Liver (tissue), 9 donors: ENCODE data around the gene SRPX. TPM values are rescaled to one million over a fixed set of nuclear protein-coding genes. Genes with fewer than 3 reads are reported as not detected.

Source experiments
- DNase-seq: peaks from one replicate; pipeline ENCODE4 v3.0.0-alpha.2; 2017; ENCODE audit warnings: low spot score
- H3K27ac ChIP-seq, 2 donors: one replicate each; pipeline ENCODE4 v1.7.0; 2013; ENCODE audit warnings: inconsistent platforms in 2 of 2, low read length in 2 of 2, control low read depth in 1 of 2, low read depth in 1 of 2, mild to moderate bottlenecking in 1 of 2
- H3K27me3 ChIP-seq, 4 donors: one replicate each; pipeline versions ENCODE4 v1.6.1 to v1.7.0; 2013; ENCODE audit warnings: low read length in 3 of 4, inconsistent platforms in 1 of 4, mild to moderate bottlenecking in 1 of 4, moderate library complexity in 1 of 4; ENCODE audit not compliant: control insufficient read depth in 4 of 4, insufficient read depth in 4 of 4
- H3K36me3 ChIP-seq, 4 donors: one replicate each; pipeline versions ENCODE4 v1.6.1 to v1.7.0; 2013; ENCODE audit warnings: low read length in 3 of 4, mild to moderate bottlenecking in 3 of 4, low read depth in 1 of 4, moderate library complexity in 1 of 4; ENCODE audit not compliant: control insufficient read depth in 4 of 4, insufficient read depth in 3 of 4
- H3K4me1 ChIP-seq, 4 donors: one replicate each; pipeline versions ENCODE4 v1.6.1 to v1.7.0; 2013; ENCODE audit warnings: low read length in 3 of 4, mild to moderate bottlenecking in 3 of 4, moderate library complexity in 1 of 4; ENCODE audit not compliant: control insufficient read depth in 4 of 4, insufficient read depth in 4 of 4
- H3K4me3 ChIP-seq, 3 donors: one replicate each; pipeline versions ENCODE4 v1.6.1 to v1.7.0; 2013; ENCODE audit warnings: low read length in 3 of 3, control low read depth in 1 of 3, low read depth in 1 of 3, mild to moderate bottlenecking in 1 of 3
- H3K9ac ChIP-seq, 2 donors: one replicate each; pipeline ENCODE4 v1.7.0; 2013; ENCODE audit warnings: low read length in 2 of 2, mild to moderate bottlenecking in 2 of 2, moderate library complexity in 2 of 2, control low read depth in 1 of 2, low read depth in 1 of 2
- H3K9me3 ChIP-seq, 4 donors: one replicate each; pipeline versions ENCODE4 v1.6.1 to v1.7.0; 2013; ENCODE audit warnings: low read length in 3 of 4; ENCODE audit not compliant: control insufficient read depth in 4 of 4
- EGR1 ChIP-seq, 2 donors: IDR thresholded peaks; 2 replicates each; pipeline ENCODE4 v1.6.1; 2016 to 2018; ENCODE audit warnings: antibody characterized with exemption in 2 of 2, low read depth in 2 of 2
- FOXA1 ChIP-seq: IDR thresholded peaks from 2 replicates; pipeline ENCODE4 v1.6.1; 2016; ENCODE audit warnings: antibody characterized with exemption
- FOXA2 ChIP-seq: IDR thresholded peaks from 2 replicates; pipeline ENCODE4 v1.6.1; 2016; ENCODE audit warnings: antibody characterized with exemption
- GABPA ChIP-seq, 2 donors: IDR thresholded peaks in 1 of 2; conservative IDR thresholded peaks in 1 of 2; 2 replicates each; pipeline ENCODE4 v1.6.1; 2016; ENCODE audit warnings: antibody characterized with exemption in 2 of 2, mild to moderate bottlenecking in 1 of 2, moderate library complexity in 1 of 2
- HNF4A ChIP-seq, 2 donors: conservative IDR thresholded peaks; 2 replicates each; pipeline ENCODE4 v1.6.1; 2016; ENCODE audit warnings: antibody characterized with exemption in 2 of 2, mild to moderate bottlenecking in 2 of 2
- HNF4G ChIP-seq: IDR thresholded peaks from 2 replicates; pipeline ENCODE4 v1.6.1; 2016; ENCODE audit warnings: antibody characterized with exemption
- JUND ChIP-seq, 2 donors: IDR thresholded peaks; 2 replicates each; pipeline ENCODE4 v1.6.1; 2016; ENCODE audit warnings: antibody characterized with exemption in 2 of 2
- NR2F2 ChIP-seq: IDR thresholded peaks from 2 replicates; pipeline ENCODE4 v1.6.1; 2016; ENCODE audit warnings: antibody characterized with exemption
- RAD21 ChIP-seq, 2 donors: IDR thresholded peaks; 2 replicates each; pipeline ENCODE4 v1.6.1; 2016; ENCODE audit warnings: antibody characterized with exemption in 2 of 2, mild to moderate bottlenecking in 2 of 2
- RXRA ChIP-seq, 2 donors: IDR thresholded peaks; 2 replicates each; pipeline ENCODE4 v1.6.1; 2017 to 2018; ENCODE audit warnings: antibody characterized with exemption in 2 of 2, mild to moderate bottlenecking in 1 of 2
- SP1 ChIP-seq: IDR thresholded peaks from 2 replicates; pipeline ENCODE4 v1.6.1; 2018; ENCODE audit warnings: antibody characterized with exemption, mild to moderate bottlenecking
- TAF1 ChIP-seq: conservative IDR thresholded peaks from 2 replicates; pipeline ENCODE4 v1.6.1; 2016; ENCODE audit warnings: antibody characterized with exemption, mild to moderate bottlenecking
- YY1 ChIP-seq: IDR thresholded peaks from 2 replicates; pipeline ENCODE4 v1.6.1; 2016; ENCODE audit warnings: antibody characterized with exemption, mild to moderate bottlenecking
- WGBS: extraction: QIAGEN DNeasy Blood & Tissue Kit; methylation state at CpG from one replicate; pipeline ENCODE4 v1.1.7; 2013; 5-methylcytosine and 5-hydroxymethylcytosine counted together
- polyA plus RNA-seq, 2 donors: library from polyadenylated mRNA; stranded (reverse) in 1 of 2; unstranded in 1 of 2; fragments of 200-250 nt in 1 of 2; fragments of >200 nt in 1 of 2; fragmentation: Nextera tagmentation in 1 of 2; extraction: Ambion mirVana in 1 of 2; gene quantifications; one replicate each; pipeline versions ENCODE4 v1.2.1 to v1.2.3, GENCODE V29; 2013 to 2015
- total RNA-seq, 2 donors: library from RNA; depleted of rRNA; stranded (reverse); fragments of >200 nt; gene quantifications; one replicate each; pipeline ENCODE4 v1.2.3, GENCODE V29; 2014
- TF ChIP-seq, protein P1 (sequence below): IDR thresholded peaks from 2 replicates; pipeline ENCODE4 v1.6.1; 2016; ENCODE audit warnings: antibody characterized with exemption
- TF ChIP-seq, protein P2 (sequence below): fragments of 150-350 bp; IDR thresholded peaks from 2 replicates; pipeline ENCODE4 v1.5.1; 2017; ENCODE audit warnings: improper control_type of control experiment, low read depth, low read length; ENCODE audit not compliant: missing input control
- TF ChIP-seq, protein P3 (sequence below): IDR thresholded peaks from 2 replicates; pipeline ENCODE4 v1.6.1; 2016; ENCODE audit warnings: antibody characterized with exemption
- TF ChIP-seq, protein P4 (sequence below): IDR thresholded peaks from 2 replicates; pipeline ENCODE4 v1.6.1; 2016; ENCODE audit warnings: antibody characterized with exemption, mild to moderate bottlenecking
- donor health status: healthy.
- donor health status: healthy.
- donor health status: healthy.
- donor health status: healthy.
- donor health status: healthy.

Gene SRPX, protein sequence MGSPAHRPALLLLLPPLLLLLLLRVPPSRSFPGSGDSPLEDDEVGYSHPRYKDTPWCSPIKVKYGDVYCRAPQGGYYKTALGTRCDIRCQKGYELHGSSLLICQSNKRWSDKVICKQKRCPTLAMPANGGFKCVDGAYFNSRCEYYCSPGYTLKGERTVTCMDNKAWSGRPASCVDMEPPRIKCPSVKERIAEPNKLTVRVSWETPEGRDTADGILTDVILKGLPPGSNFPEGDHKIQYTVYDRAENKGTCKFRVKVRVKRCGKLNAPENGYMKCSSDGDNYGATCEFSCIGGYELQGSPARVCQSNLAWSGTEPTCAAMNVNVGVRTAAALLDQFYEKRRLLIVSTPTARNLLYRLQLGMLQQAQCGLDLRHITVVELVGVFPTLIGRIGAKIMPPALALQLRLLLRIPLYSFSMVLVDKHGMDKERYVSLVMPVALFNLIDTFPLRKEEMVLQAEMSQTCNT
- 1 to 10 TPM; 4.9 to 9.3 TPM for total RNA-seq
- polyA plus RNA-seq = 10 to 100 TPM; 11.4 to 15.3 TPM

DNA sequence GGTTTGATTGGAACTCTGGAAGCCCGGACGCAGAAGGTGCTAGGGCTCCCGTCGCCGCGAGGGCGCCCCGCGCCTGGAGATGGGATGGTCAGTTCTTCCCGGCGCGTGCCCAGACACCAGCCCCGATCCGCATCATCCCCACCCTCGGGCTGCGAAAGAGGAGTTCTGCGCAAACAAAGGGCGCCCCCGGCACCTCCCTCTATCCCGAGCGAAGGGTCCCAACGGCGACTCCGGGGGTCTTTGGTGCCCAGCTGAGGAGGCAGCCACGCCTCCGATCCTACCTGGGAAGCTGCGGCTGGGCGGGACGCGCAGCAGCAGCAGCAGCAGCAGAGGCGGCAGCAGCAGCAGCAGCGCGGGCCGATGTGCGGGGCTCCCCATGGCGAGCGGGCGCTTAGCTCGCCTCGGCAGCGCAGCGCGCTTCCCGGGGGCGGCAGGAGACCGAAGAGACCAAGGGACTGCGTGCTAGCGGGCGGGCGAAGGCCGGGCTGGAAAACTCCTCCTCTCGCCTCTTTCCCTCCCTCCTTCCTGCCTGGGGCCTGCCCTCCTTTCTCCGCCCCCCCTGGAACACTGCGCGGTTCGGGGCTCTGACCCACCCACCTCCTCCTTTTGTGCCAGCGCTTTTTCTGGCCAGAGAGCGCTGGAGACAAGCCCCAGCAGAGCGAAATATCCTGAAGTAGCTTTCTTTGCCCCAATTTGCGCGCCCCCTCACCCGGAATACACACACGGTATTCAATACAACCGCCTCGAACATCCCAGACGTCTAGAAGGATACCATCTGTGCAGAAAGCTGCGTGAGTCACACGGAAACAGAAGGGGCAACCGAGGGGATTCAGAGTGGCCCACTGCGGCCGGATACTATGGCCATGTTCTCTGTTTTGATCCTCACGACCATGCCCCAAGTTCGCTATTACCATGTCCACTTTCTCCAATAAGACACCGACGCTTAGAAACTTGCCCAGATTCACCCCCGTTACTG, at the start of gene SRPX:
Gene SRPX (minus strand): TSS at position 457 of the 976 bp plus-strand sequence. CDS start 79 bp downstream, at position 378.
- Histone ChIP-seq H3K27ac (no peak within 1 kb of the TSS), H3K9me3 (no peaks in the 10 kb centered on the region), H3K4me1 (peaks cover 0 to 13% (median 5%) of the 10 kb centered on the region in 4 donors), H3K9ac (no peak within 1 kb of the TSS), H3K4me3 (peak within 1 kb of the TSS; percentile 11 to 55 (median 36)), H3K36me3 (no peaks in the 10 kb centered on the region), H3K27me3 (peaks cover 0 to 3% (median 0%) of the 10 kb centered on the region in 4 donors)
- no peak for DNase-seq
- WGBS = 4% methylated on average over 76 of the region's 76 CpGs
- TF ChIP-seq NR2F2 = no peak
- TF ChIP-seq RAD21 (IDR thresholded peaks at IDR 0.05) = no peak
- no peak for TF ChIP-seq FOXA1
- TF ChIP-seq, protein P1, sequence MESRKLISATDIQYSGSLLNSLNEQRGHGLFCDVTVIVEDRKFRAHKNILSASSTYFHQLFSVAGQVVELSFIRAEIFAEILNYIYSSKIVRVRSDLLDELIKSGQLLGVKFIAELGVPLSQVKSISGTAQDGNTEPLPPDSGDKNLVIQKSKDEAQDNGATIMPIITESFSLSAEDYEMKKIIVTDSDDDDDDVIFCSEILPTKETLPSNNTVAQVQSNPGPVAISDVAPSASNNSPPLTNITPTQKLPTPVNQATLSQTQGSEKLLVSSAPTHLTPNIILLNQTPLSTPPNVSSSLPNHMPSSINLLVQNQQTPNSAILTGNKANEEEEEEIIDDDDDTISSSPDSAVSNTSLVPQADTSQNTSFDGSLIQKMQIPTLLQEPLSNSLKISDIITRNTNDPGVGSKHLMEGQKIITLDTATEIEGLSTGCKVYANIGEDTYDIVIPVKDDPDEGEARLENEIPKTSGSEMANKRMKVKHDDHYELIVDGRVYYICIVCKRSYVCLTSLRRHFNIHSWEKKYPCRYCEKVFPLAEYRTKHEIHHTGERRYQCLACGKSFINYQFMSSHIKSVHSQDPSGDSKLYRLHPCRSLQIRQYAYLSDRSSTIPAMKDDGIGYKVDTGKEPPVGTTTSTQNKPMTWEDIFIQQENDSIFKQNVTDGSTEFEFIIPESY = no peak
- no peak for TF ChIP-seq FOXA2
- TF ChIP-seq, protein P2, sequence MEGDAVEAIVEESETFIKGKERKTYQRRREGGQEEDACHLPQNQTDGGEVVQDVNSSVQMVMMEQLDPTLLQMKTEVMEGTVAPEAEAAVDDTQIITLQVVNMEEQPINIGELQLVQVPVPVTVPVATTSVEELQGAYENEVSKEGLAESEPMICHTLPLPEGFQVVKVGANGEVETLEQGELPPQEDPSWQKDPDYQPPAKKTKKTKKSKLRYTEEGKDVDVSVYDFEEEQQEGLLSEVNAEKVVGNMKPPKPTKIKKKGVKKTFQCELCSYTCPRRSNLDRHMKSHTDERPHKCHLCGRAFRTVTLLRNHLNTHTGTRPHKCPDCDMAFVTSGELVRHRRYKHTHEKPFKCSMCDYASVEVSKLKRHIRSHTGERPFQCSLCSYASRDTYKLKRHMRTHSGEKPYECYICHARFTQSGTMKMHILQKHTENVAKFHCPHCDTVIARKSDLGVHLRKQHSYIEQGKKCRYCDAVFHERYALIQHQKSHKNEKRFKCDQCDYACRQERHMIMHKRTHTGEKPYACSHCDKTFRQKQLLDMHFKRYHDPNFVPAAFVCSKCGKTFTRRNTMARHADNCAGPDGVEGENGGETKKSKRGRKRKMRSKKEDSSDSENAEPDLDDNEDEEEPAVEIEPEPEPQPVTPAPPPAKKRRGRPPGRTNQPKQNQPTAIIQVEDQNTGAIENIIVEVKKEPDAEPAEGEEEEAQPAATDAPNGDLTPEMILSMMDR = no peak
- TF ChIP-seq SP1 = no peak
- TF ChIP-seq HNF4G = no peak
- TF ChIP-seq, protein P3, sequence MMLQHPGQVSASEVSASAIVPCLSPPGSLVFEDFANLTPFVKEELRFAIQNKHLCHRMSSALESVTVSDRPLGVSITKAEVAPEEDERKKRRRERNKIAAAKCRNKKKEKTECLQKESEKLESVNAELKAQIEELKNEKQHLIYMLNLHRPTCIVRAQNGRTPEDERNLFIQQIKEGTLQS = no peak
- TF ChIP-seq RXRA (IDR thresholded peaks at IDR 0.05) = no peak
- no peak for TF ChIP-seq TAF1
- no peak for TF ChIP-seq GABPA (IDR thresholded peaks at IDR 0.05 in 1 of 2, conservative IDR thresholded peaks at IDR 0.05 in 1 of 2)
- TF ChIP-seq HNF4A (conservative IDR thresholded peaks at IDR 0.05) = no peak

DNA sequence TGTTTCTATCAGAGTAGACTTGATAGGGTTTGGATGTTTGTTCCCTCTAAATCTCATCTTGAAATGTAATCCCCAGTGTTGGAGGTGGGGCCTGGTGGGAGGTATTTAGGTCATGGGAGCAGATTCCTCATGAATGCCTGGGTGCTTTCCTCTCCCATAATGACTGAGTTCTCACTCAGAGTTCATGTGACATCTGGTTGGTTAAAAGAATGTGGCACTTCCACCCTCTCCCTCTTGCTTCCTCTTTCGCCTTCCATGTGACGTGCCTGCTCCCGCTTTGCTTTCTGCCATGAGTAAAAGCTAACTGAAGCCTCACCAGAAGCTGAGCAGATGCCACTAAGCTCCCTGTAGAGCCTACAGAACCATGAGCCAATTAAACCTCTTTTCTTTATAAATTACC, 47.3 kb upstream of the SRPX start:
- Histone ChIP-seq H3K9ac (no peak overlapping the region), H3K9me3 (no peaks in the 10 kb centered on the region), H3K4me1 (no peaks in the 10 kb centered on the region), H3K27ac (no peak overlapping the region), H3K4me3 (no peak overlapping the region), H3K27me3 (no peaks in the 10 kb centered on the region), H3K36me3 (no peaks in the 10 kb centered on the region)
- DNase-seq = no peak
- TF ChIP-seq HNF4G (no peak), SP1 (no peak), NR2F2 (no peak), GABPA (IDR thresholded peaks at IDR 0.05 in 1 of 2, conservative IDR thresholded peaks at IDR 0.05 in 1 of 2) (no peak), EGR1 (IDR thresholded peaks at IDR 0.05; ENCODE audit: low read depth in 2 of 2) (no peak), HNF4A (conservative IDR thresholded peaks at IDR 0.05) (no peak), TAF1 (no peak), RXRA (IDR thresholded peaks at IDR 0.05) (no peak), JUND (IDR thresholded peaks at IDR 0.05) (no peak), FOXA2 (no peak), YY1 (no peak)
- TF ChIP-seq, protein P4, sequence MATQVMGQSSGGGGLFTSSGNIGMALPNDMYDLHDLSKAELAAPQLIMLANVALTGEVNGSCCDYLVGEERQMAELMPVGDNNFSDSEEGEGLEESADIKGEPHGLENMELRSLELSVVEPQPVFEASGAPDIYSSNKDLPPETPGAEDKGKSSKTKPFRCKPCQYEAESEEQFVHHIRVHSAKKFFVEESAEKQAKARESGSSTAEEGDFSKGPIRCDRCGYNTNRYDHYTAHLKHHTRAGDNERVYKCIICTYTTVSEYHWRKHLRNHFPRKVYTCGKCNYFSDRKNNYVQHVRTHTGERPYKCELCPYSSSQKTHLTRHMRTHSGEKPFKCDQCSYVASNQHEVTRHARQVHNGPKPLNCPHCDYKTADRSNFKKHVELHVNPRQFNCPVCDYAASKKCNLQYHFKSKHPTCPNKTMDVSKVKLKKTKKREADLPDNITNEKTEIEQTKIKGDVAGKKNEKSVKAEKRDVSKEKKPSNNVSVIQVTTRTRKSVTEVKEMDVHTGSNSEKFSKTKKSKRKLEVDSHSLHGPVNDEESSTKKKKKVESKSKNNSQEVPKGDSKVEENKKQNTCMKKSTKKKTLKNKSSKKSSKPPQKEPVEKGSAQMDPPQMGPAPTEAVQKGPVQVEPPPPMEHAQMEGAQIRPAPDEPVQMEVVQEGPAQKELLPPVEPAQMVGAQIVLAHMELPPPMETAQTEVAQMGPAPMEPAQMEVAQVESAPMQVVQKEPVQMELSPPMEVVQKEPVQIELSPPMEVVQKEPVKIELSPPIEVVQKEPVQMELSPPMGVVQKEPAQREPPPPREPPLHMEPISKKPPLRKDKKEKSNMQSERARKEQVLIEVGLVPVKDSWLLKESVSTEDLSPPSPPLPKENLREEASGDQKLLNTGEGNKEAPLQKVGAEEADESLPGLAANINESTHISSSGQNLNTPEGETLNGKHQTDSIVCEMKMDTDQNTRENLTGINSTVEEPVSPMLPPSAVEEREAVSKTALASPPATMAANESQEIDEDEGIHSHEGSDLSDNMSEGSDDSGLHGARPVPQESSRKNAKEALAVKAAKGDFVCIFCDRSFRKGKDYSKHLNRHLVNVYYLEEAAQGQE = no peak
- TF ChIP-seq, protein P1 = no peak
- 97% methylated on average over 3 of the region's 3 CpGs for WGBS
